Right cardiac atrium (tissue), 5 donors: Measurements from ENCODE around the gene SLC13A2. TPM values are rescaled to one million over a fixed set of nuclear protein-coding genes. Genes with fewer than 3 reads are reported as not detected.

Experiments
- ATAC-seq, 2 donors: fragments of 200-7000 bp; cut with Tn5 transposase; one replicate each; pipeline versions ENCODE4 v1.8.0 to v1.9.1; 2020; ENCODE audit warnings: moderate library complexity in 2 of 2, mild to moderate bottlenecking in 1 of 2
- DNase-seq, 3 donors: peaks; one replicate each; pipeline ENCODE4 v3.0.0-alpha.2; 2020
- H3K27ac ChIP-seq: one replicate; pipeline ENCODE4 v1.5.1; 2013; ENCODE audit warnings: mild to moderate bottlenecking, low read length, control low read depth, moderate library complexity
- H3K27me3 ChIP-seq: one replicate; pipeline ENCODE4 v1.6.1; 2013; ENCODE audit not compliant: control insufficient read depth, insufficient read depth
- H3K4me1 ChIP-seq: one replicate; pipeline ENCODE4 v1.6.1; 2013; ENCODE audit warnings: low read length; ENCODE audit not compliant: control insufficient read depth, insufficient read depth
- H3K4me3 ChIP-seq: one replicate; pipeline ENCODE4 v1.5.1; 2013; ENCODE audit warnings: low read length, control low read depth
- H3K9me3 ChIP-seq: one replicate; pipeline ENCODE4 v1.6.1; 2013; ENCODE audit warnings: low read length; ENCODE audit not compliant: control insufficient read depth
- WGBS: extraction: QIAGEN DNeasy Blood & Tissue Kit; methylation state at CpG from one replicate; pipeline ENCODE4 v1.1.7; 2013; 5-methylcytosine and 5-hydroxymethylcytosine counted together
- intact Hi-C, 4 donors: fragments of 100-400 bp; cut with DNase I; formaldehyde crosslinking; loops; one replicate each; pipeline versions ENCODE4 v1.11.0 to v1.14.0; 2022 to 2023
- polyA plus RNA-seq: library from polyadenylated mRNA; stranded (reverse); fragments of 200-250 nt; gene quantifications from one replicate; pipeline ENCODE4 v1.2.3, GENCODE V29; 2013
- total RNA-seq, 4 donors: library from RNA; stranded (reverse); fragmentation: NEBNext Ultra II Directional; extraction: Animal tissue kit (Norgen Biotek cat#: 25700); gene quantifications; one replicate each; pipeline ENCODE4 v1.2.1, GENCODE V29; 2021
- donor health status: healthy with polysubstance abuse.
- donor health status: DM: no; HTN: yes; CAD: no.
- donor health status: DM: no; HTN: no; CAD: no.
- donor health status: DM: no; HTN: yes; CAD: no; lungs with severe emphysema.
- donor health status: DM: yes; HTN: yes; CAD: no.

Gene SLC13A2
- total and polyA plus RNA-seq, 5 donors: not detected

GRCh38 chr17:28528327-28529012 is 55.0 kb downstream of the SLC13A2 start:
- WGBS: 74% methylated on average over 9 of the region's 9 CpGs
- Histone ChIP-seq H3K4me1 (no peaks in the 10 kb centered on the region), H3K4me3 (no peak overlapping the region), H3K27ac (no peak overlapping the region), H3K27me3 (no peaks in the 10 kb centered on the region), H3K9me3 (no peaks in the 10 kb centered on the region)
- intact Hi-C loops: no loop called here
- ATAC-seq (no peak), DNase-seq (peak in 1 of 3 donors; percentile 27)

GRCh38 chr17:28529013-28529400 is 55.6 kb downstream of the SLC13A2 start:
- Histone ChIP-seq H3K27ac (no peak overlapping the region), H3K4me3 (no peak overlapping the region), H3K27me3 (no peaks in the 10 kb centered on the region), H3K9me3 (no peaks in the 10 kb centered on the region), H3K4me1 (no peaks in the 10 kb centered on the region)
- peak in 1 of 3 donors; percentile 3 for DNase-seq
- intact Hi-C loops: no loop called here
- WGBS: 87% methylated on average over 3 of the region's 3 CpGs
- ATAC-seq: no peak

- H3K27me3 ChIP-seq: no peaks in the 10 kb centered on the region
- no peak overlapping the region for H3K4me3 ChIP-seq
- DNase-seq (no peak), ATAC-seq (no peak)
- WGBS: 85% methylated on average over 4 of the region's 4 CpGs
- no peak overlapping the region for H3K27ac ChIP-seq
- no peaks in the 10 kb centered on the region for H3K4me1 ChIP-seq
- H3K9me3 ChIP-seq: no peaks in the 10 kb centered on the region
- intact Hi-C loops: no loop called here
Measured at GRCh38 chr17:28530250-28530649, 56.8 kb downstream of the SLC13A2 start.

GRCh38 chr17:28530926-28531325 is 57.5 kb downstream of the SLC13A2 start:
- no peak overlapping the region for H3K27ac ChIP-seq
- H3K4me3 ChIP-seq: no peak overlapping the region
- no peak for ATAC-seq
- peak in 1 of 3 donors; percentile 9 for DNase-seq
- no peaks in the 10 kb centered on the region for H3K4me1 ChIP-seq
- WGBS: 72% methylated on average over 7 of the region's 7 CpGs
- H3K27me3 ChIP-seq: no peaks in the 10 kb centered on the region
- H3K9me3 ChIP-seq: no peaks in the 10 kb centered on the region
- intact Hi-C loops: no loop called here

- DNase-seq: no peak
- ATAC-seq: no peak
- 75% methylated on average over 7 of the region's 7 CpGs for WGBS
- Histone ChIP-seq H3K27me3 (no peaks in the 10 kb centered on the region), H3K27ac (no peak overlapping the region), H3K9me3 (no peaks in the 10 kb centered on the region), H3K4me1 (no peaks in the 10 kb centered on the region), H3K4me3 (no peak overlapping the region)
- intact Hi-C loops: no loop called here
Measured at GRCh38 chr17:28532050-28532960, 58.9 kb downstream of the SLC13A2 start.

GRCh38 chr17:28533091-28533807 is 59.8 kb downstream of the SLC13A2 start:
- 77% methylated on average over 16 of the region's 16 CpGs for WGBS
- no peaks in the 10 kb centered on the region for H3K4me1 ChIP-seq
- no peak overlapping the region for H3K27ac ChIP-seq
- no peak for DNase-seq
- intact Hi-C loops: no loop called here
- H3K4me3 ChIP-seq: no peak overlapping the region
- H3K27me3 ChIP-seq: no peaks in the 10 kb centered on the region
- no peaks in the 10 kb centered on the region for H3K9me3 ChIP-seq
- ATAC-seq: no peak

- intact Hi-C loops: no loop called here
- Histone ChIP-seq H3K9me3 (no peaks in the 10 kb centered on the region), H3K27me3 (no peaks in the 10 kb centered on the region), H3K27ac (no peak overlapping the region), H3K4me3 (no peak overlapping the region), H3K4me1 (no peaks in the 10 kb centered on the region)
- ATAC-seq: no peak
- WGBS: 86% methylated on average over 11 of the region's 11 CpGs
- no peak for DNase-seq
Measured at GRCh38 chr17:28534740-28535375, 61.4 kb downstream of the SLC13A2 start.

- no peak for ATAC-seq
- Histone ChIP-seq H3K4me1 (no peaks in the 10 kb centered on the region), H3K27ac (no peak overlapping the region), H3K27me3 (no peaks in the 10 kb centered on the region), H3K4me3 (no peak overlapping the region), H3K9me3 (no peaks in the 10 kb centered on the region)
- WGBS: 65% methylated on average over 9 of the region's 9 CpGs
- intact Hi-C loops: no loop called here
- DNase-seq: no peak
Measured at GRCh38 chr17:28536532-28537218, 63.2 kb downstream of the SLC13A2 start.

GRCh38 chr17:28537219-28537610 is 63.8 kb downstream of the SLC13A2 start:
- Histone ChIP-seq H3K9me3 (no peaks in the 10 kb centered on the region), H3K27ac (no peak overlapping the region), H3K27me3 (no peaks in the 10 kb centered on the region), H3K4me3 (no peak overlapping the region), H3K4me1 (no peaks in the 10 kb centered on the region)
- WGBS: 69% methylated on average over 12 of the region's 12 CpGs
- ATAC-seq (no peak), DNase-seq (no peak)
- intact Hi-C loops: no loop called here

GRCh38 chr17:28538296-28538895 is 65.0 kb downstream of the SLC13A2 start:
- H3K27me3 ChIP-seq: no peaks in the 10 kb centered on the region
- 87% methylated on average over 14 of the region's 14 CpGs for WGBS
- no peak for DNase-seq

More at GRCh38 chr17:28538296-28538895, 65.0 kb downstream of the SLC13A2 start:
- H3K4me1 ChIP-seq: no peaks in the 10 kb centered on the region
- no peak overlapping the region for H3K27ac ChIP-seq
- no peak overlapping the region for H3K4me3 ChIP-seq
- intact Hi-C loops: no loop called here
- no peaks in the 10 kb centered on the region for H3K9me3 ChIP-seq
- ATAC-seq: no peak
